ENCODE data around the gene ZNF710.

ZNF710 gene

DNA sequence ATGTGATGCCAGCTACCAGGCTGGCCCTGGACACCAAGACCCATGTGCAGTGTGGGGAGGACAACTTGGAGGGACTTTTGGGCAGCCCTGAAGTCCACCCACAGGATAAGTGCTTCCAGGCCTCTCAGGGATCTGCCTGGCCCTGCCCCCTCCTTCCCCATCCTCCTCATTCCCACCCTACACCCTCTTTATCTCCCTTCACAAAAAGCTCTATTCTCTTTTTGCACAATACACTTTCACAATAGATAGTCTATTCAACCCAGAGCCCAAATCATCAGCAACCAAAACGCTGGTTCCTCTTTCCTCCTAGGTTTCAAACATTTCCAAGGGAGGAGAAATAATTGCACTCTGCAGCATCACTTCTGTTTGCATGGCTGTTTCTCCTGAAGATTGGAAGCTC is 7.8 kb upstream of the ZNF710 start:
- DNase-seq (ENCODE audit: extremely low read depth in 1 of 2, low read depth in 1 of 2): no peak

DNA sequence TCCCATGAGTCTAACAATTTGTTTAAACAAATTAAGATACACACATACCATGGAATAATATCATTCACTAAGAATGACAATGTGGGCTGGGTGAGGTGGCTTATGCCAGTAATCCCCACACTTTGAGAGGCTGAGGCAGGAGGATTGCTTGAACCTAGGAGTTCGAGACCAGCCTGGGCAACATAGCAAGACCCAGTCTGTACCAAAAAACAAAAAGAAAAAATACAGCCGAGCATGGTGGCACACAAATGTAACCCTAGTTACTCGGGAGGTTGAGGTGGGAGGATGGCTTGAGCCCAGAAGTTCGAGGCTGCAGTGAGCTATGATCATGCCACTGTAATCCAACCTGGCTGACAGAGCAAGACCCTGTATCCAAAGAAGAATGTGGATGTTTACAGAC is 4.0 kb upstream of the ZNF710 start:
- no peak for DNase-seq (ENCODE audit: extremely low read depth in 1 of 2, low read depth in 1 of 2)

GRCh38 chr15:89998141-89998661 is 2.9 kb upstream of the ZNF710 start:
- no peak for DNase-seq (ENCODE audit: extremely low read depth in 1 of 2, low read depth in 1 of 2)

- no peak for DNase-seq (ENCODE audit: extremely low read depth in 1 of 2, low read depth in 1 of 2)
Measured at GRCh38 chr15:89998923-89999675, 2.0 kb upstream of the ZNF710 start.

DNA sequence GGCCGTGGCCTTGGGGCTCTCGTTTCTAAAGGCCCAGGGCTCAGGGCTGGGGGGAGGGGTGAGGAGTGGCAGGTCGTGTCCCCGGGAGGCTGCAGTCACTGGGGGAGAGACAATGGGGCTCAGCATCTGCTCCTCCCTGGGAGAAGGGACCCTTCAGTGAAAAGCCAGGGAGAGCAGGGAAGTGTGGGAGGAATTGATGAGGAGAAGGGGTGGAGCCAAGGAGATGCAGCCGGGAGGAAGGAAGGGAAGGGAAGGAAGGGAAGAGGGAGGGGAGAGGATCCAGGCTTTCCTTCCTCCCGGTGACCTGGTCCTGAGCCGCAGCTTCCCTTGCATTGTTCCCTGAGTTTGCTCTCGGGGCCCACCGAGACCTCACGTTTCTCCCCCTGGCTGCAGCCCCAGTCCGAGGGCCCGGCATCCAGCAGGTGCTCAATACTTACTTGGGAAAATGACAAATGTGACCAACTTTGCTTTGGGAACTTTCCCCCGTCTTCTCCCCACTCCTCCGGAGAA is 1.4 kb upstream of the ZNF710 start:
- no peak for DNase-seq (ENCODE audit: extremely low read depth in 1 of 2, low read depth in 1 of 2)

DNA sequence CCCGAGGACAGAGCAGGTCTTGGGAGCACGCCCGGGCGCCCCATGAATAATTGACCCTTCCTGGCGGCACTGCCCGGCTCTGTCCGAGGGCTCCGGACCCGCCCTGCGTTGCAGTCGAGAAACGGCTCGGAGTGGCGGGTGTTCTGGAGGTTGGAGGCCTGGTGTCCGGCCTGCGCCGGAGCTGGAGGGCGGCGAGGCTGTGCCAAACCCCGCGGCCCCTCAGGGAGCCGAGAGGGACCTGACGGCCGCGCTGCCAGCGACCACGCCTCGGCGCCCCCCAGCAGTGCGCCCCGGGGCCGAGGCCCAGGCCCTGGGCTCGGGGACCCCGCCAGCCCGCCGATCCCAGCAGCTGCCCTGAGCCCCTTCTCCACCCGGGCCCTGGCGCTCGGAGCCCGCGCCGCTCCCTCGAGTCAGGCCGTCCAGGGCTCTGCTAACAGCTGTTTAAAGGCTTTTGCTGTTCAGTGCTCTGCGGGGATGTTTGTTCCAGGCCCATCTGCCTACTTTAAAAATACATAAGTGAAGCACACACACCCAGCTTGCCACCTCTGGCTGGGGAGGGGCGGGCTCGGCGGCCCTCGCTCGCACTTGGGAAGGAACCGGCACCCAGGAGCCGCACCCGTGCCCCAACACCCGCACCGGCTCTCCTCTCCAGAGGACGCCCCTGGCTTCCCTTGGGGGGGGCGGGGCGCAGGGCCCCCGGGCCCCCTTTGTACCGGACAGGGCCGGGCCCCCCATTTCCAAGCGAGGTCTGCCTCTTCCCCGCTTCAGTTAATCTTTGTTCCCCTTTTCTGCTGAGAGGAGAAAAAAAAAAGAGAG is 730 bp upstream of the ZNF710 start:
- DNase-seq (ENCODE audit: extremely low read depth in 1 of 2, low read depth in 1 of 2): no peak

DNA sequence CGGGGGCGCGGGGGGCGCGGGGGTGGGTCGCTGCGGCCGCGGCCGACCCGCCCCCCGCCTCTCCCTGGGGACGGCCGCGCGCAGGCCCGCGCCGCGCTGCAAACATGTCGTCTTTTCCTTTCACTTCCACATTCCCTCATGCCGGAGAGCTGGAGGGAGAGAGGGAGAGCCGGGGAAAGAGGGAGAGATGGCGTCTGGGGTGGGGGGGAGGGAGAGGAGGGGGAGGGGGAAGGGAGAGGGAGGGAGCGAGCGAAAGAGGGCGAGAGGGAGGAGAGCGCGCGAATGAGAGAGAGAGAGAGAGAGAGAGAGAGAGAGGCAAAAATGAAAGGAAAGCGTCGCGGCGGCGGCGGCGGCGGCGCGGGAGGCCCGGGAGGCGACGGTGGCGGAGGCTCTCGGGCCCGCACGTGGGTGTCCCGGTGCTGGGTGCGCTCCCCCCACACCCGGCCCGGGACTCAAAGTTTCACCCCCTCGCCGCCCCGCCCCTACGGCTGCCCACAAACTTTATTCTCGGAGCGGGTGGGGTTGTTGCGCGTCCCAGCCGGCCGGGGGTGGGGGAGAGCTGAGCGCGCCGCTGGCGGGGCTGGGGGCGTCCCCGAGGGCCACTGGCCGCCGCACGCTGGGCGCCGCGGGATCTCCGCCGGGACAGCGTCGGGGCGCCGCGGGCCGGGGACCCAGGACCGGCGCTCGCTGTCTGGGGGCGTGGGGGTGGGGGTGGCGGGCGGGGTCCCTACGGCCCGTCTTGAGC is 731 bp downstream of the ZNF710 start:
- DNase-seq (ENCODE audit: extremely low read depth in 1 of 2, low read depth in 1 of 2): peak in 1 of 2 donors; percentile 36

DNA sequence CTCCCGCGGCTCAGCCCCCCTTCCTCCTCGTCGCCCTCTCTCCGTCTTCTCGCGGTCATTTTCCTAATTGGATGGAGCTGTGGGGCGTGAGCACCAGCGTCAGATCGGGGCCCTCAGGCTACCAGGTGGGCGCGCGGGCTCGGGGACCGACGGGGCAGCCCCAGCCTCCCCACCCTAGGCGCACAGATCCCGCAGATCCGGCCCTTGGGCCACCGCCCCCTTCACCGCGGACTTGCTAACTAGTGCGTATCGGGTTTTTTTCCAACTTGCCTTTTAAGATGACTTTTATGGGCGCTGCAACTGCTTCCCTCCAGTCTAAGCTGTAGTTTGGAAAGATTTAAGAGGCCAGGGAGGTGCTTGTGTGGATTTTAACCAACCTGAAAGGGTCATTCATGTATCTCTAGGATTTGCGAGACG is 1.3 kb downstream of the ZNF710 start:
- peak in 1 of 2 donors; percentile 32 for DNase-seq (ENCODE audit: extremely low read depth in 1 of 2, low read depth in 1 of 2)

DNA sequence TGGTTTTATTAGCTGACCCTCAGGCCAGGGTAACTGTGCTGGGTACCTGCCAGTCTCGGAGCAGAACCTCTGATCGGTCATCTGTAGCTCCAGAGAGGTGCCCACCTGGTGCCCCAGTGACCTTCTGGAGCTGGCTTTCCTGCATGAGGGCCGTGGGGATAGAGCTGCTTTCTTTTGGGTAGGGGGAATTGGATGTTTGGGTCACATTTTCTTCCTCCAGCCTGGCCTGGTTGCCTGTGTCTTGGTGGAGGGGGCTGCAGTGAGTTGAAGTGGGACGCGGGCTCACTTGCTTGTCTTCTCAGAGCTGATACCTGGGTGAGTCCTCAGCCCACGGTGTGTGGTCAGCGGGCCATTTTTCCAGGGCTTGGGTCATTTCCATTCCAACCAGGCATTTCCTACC is 2.6 kb downstream of the ZNF710 start:
- no peak for DNase-seq (ENCODE audit: extremely low read depth in 1 of 2, low read depth in 1 of 2)

GRCh38 chr15:90004252-90004651 is 3.1 kb downstream of the ZNF710 start:
- DNase-seq (ENCODE audit: extremely low read depth in 1 of 2, low read depth in 1 of 2): no peak

- peak in 1 of 2 donors; percentile 40 for DNase-seq (ENCODE audit: extremely low read depth in 1 of 2, low read depth in 1 of 2)
Measured at GRCh38 chr15:90004671-90005070, 3.5 kb downstream of the ZNF710 start.

GRCh38 chr15:90006217-90007075 is 5.3 kb downstream of the ZNF710 start:
- DNase-seq (ENCODE audit: extremely low read depth in 1 of 2, low read depth in 1 of 2): no peak

DNA sequence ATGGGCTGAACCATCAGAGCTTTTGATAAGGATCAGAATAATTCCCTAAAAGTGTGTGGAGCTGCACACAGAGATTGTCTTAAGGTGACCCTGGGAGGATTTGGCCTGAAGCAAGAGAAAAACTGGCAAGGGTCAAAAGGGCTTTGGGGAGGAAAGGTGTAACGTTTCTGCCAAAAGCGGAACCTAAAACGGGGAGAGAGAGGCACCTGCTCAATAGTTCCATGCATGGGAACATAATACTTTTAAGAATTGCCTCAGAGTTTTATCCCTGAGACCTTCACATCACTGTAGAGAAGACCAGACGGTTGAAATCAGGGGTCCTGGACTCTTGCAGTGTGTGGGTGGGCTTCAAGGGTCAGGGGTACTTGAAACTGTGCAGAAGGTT is 5.9 kb downstream of the ZNF710 start:
- no peak for DNase-seq (ENCODE audit: extremely low read depth in 1 of 2, low read depth in 1 of 2)

DNA sequence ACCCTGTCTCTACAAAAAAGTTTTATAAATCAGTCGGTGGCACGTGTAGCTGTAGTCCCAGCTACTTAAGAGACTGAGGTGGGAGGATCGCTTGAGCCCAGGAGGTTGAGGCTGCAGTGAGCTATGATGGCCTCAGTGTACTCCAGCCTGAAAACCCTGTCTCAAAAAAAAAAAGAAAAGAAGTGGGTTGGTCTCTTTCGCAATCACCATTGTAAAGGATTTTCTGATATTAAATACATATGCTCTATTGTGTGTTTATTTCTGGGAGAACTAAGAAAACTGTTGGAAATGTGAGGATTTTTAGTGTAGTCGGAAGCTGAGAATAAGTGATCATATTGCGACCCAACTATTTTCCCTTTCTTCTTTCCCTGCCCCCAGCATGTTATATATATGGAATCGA is 7.5 kb downstream of the ZNF710 start:
- no peak for DNase-seq (ENCODE audit: extremely low read depth in 1 of 2, low read depth in 1 of 2)

DNA sequence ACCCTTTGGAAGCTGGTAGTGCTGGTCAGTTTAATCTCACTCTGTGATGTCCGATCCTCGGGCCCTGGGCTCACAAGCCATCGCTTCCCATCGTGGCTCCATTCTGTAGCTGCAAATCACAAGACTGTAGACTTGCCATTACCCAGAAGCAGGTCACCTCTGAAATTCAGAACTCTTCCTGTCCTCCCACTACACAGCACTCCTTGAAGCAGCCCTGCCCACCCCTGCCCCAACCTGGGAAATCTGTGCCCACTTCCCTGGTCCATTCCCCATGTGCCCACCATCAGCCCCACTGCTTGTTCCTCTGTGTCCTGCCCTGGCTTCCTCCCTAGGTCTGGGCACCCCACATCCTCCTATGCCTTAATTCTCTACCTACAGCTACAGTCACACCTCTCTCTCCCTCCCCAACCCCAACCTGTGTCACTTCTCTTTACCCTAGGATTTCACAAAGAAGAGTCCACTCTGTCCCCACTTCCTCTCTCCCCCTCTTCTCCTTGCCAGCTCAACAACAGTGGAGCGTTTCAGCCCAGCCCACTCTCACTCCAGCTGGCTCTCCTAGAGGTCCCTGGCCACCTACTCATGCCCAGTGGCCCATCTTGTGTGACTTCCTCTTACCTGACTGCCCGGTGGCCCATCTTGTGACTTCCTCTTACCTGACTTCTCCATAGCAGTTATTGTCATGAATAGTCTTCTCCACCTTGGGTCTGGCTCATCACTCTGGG is 8.3 kb downstream of the ZNF710 start:
- no peak for DNase-seq (ENCODE audit: extremely low read depth in 1 of 2, low read depth in 1 of 2)

- DNase-seq (ENCODE audit: extremely low read depth in 1 of 2, low read depth in 1 of 2): no peak
Measured at GRCh38 chr15:90011705-90012104, 10.6 kb downstream of the ZNF710 start.

DNA sequence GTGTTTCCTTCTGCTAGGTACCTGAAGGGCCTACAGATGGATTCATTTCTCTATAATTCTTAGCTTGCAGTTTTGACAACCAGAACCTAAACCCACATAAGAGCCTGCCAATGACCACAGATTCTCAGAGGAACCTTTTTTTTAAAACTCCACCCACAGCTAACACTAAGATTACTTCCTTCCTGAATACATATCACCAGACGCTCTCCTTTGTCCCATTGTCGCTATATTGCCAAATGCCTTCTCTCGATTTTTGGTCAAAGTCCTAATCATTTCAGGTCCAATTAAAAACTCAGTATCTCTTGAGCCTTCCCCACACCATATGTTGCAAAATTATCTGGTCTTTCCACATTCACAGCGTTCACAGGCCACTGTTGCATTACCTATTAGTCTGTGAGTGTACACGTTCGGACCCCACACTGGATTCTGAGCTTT is 12.4 kb downstream of the ZNF710 start:
- DNase-seq (ENCODE audit: extremely low read depth in 1 of 2, low read depth in 1 of 2): no peak

GRCh38 chr15:90015294-90015693 is 14.2 kb downstream of the ZNF710 start:
- DNase-seq (ENCODE audit: extremely low read depth in 1 of 2, low read depth in 1 of 2): no peak

DNA sequence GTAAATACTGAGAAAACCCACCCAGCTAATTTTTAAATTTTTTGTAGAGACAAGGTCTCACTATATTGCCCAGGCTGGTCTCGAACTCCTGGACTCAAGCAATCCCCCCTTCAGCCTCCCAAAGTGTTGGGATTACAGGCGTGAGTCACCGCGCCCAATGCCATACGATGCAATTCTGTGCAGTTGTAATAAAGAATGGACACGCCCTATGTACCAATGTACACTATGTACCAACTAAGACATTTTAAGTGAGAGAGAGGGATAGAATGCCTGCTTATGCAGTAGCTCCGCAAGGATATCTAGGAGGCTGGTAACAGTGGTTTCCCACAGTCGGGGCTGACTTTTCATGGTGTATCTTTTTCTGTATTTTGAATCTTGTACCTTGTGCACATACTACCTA is 14.6 kb downstream of the ZNF710 start:
- no peak for DNase-seq (ENCODE audit: extremely low read depth in 1 of 2, low read depth in 1 of 2)

All from stimulated activated CD8-positive, alpha-beta memory T cell treated with anti-CD3 and anti-CD28 coated beads, Interleukin-7, amount 100 ng/mL, for 48 hours (primary cell).